ENCODE results near the gene CALD1. TPM values are rescaled to one million over a fixed set of nuclear protein-coding genes. Genes with fewer than 3 reads are reported as not detected.

Gene CALD1
- total RNA-seq, 2 experiments from 2014 or later: 2.1 to 2.2 TPM

DNA sequence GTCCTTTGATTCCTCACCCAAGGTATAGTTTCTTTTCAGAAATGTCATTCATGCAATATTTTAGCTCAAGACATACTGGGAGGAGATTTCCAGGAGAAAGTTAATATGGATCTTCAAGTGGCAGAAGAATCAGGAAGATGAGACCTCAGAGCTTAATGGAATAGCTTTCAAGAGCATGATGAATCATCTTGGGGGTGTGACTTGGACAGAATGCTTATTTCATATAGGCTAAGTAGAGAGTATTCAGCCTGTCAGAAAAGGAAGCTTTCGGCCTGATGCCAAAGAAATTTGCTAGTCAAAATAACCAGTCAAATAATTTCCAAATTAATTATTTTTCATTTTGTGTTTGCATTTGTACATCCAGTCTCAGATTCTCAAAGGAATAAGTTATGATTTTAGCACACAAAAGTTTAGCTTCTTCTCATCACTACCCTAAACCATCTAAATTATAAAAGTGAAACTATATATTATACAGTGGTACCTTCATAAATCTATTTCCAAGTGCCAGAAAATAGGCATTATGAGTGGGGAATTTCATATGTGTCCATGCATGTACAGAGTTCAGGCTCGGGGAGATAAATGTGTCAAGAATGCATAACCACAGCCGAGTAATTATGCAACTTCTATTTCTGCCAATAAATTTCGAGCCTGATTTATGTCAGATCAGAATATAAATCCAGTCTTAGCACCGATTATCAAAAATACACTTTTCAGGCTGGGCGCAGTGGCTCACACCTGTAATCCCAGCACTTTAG is 27.3 kb upstream of the CALD1 start:
- Mint-ChIP-seq H3K27ac (no peak overlapping the region), H3K36me3 (ENCODE audit: low read depth) (no peaks in the 10 kb centered on the region), H3K27me3 (no peaks in the 10 kb centered on the region), H3K9me3 (no peaks in the 10 kb centered on the region), H3K4me3 (no peak overlapping the region), H3K4me1 (ENCODE audit: low read depth) (no peaks in the 10 kb centered on the region)
- TF ChIP-seq, protein P1, sequence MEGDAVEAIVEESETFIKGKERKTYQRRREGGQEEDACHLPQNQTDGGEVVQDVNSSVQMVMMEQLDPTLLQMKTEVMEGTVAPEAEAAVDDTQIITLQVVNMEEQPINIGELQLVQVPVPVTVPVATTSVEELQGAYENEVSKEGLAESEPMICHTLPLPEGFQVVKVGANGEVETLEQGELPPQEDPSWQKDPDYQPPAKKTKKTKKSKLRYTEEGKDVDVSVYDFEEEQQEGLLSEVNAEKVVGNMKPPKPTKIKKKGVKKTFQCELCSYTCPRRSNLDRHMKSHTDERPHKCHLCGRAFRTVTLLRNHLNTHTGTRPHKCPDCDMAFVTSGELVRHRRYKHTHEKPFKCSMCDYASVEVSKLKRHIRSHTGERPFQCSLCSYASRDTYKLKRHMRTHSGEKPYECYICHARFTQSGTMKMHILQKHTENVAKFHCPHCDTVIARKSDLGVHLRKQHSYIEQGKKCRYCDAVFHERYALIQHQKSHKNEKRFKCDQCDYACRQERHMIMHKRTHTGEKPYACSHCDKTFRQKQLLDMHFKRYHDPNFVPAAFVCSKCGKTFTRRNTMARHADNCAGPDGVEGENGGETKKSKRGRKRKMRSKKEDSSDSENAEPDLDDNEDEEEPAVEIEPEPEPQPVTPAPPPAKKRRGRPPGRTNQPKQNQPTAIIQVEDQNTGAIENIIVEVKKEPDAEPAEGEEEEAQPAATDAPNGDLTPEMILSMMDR (IDR thresholded peaks at IDR 0.05): no peak
- no peak for DNase-seq
- CTCF ChIA-PET: interaction anchor here (1.0 to 6.4 kb wide), 4 partner anchors 26 to 120 kb away, joined by 3 to 53 read pairs (median 28); no protein-coding TSS in a partner anchor
- ATAC-seq: no peak
- POLR2A ChIA-PET: no interaction called here
- intact Hi-C loops (cut with micrococcal nuclease): loop anchor here (5.0 to 10.0 kb wide), 3 partner anchors 105 to 193 kb away; partner anchors contain the start of gene BPGM

DNA sequence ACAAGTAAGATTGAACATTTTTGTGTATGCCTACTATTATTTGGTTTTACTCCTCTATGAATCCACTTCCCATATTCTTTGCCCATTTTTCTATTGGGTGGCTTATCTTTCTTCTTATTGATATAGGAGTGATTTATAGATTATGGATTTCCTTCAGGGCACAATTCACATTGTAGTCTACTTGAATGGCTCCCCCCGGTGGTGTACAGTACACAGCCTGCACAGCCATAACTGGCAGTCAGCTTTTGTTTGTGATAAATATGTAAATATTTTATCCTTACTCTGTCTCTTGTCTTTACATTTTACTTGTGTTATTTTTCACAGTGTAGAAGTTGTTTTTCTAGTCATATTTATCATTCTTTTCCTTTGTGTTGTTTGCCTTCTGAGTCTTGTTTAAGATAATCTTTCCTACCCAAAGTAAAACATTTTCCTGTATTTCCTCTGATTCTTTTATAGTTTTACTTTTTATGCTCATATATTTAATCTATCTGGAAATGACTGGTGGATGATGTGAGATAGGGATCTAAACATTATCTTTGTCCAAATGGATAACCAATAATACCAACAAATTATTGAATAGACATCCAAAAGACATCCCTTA is 23.9 kb upstream of the CALD1 start:
- H3K9me3 Mint-ChIP-seq: no peaks in the 10 kb centered on the region
- H3K4me1 Mint-ChIP-seq (ENCODE audit: low read depth): no peaks in the 10 kb centered on the region
- H3K27me3 Mint-ChIP-seq: no peaks in the 10 kb centered on the region
- ChIA-PET CTCF (interaction anchor here (0.6 to 6.4 kb wide), 6 partner anchors 11 to 123 kb away, joined by 3 to 53 read pairs (median 4); no protein-coding TSS in a partner anchor), POLR2A (no interaction called here)
- intact Hi-C loops (cut with micrococcal nuclease): loop anchor here (10.0 kb wide), 1 partner anchor 189 kb away; no protein-coding TSS in a partner anchor
- H3K36me3 Mint-ChIP-seq (ENCODE audit: low read depth): no peaks in the 10 kb centered on the region
- H3K27ac Mint-ChIP-seq: no peak overlapping the region
- H3K4me3 Mint-ChIP-seq: no peak overlapping the region
- DNase-seq (peak; percentile 72), ATAC-seq (no peak)
- TF ChIP-seq, protein P1 (IDR thresholded peaks at IDR 0.05): peak; percentile 67

DNA sequence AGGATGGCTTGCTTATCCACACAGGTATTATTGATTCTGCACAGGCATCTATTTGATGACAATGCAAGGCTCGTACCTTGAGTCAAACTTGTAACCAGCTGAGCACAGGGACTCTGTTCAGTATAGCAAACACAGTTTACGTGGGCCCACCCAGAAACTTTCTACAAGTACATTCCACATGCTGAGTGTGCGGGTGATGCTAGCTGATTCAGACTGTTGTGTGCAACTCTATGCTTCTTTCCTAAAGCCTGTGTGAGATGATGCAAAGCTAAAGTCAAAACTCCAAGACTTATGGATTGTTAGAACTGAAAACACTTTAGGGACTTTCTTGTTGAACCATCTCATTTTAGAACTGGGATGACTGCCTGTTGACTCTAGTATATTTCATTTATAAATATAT is 21.5 kb upstream of the CALD1 start:
- intact Hi-C loops (cut with micrococcal nuclease): loop anchor here (10.0 kb wide), 1 partner anchor 187 kb away; no protein-coding TSS in a partner anchor
- CTCF ChIA-PET: interaction anchor here (0.7 to 1.4 kb wide), 2 partner anchors 57 to 187 kb away, joined by 3 read pairs; no protein-coding TSS in a partner anchor
- Mint-ChIP-seq H3K4me3 (no peak overlapping the region), H3K4me1 (ENCODE audit: low read depth) (no peaks in the 10 kb centered on the region), H3K27me3 (peaks cover 3% of the 10 kb centered on the region), H3K9me3 (no peaks in the 10 kb centered on the region), H3K27ac (no peak overlapping the region), H3K36me3 (ENCODE audit: low read depth) (no peaks in the 10 kb centered on the region)
- ATAC-seq (no peak), DNase-seq (no peak)
- POLR2A ChIA-PET: interaction anchor here (1.0 kb wide), 1 partner anchor 10 kb away, joined by 3 read pairs; no protein-coding TSS in a partner anchor
- TF ChIP-seq, protein P1 (IDR thresholded peaks at IDR 0.05): no peak

DNA sequence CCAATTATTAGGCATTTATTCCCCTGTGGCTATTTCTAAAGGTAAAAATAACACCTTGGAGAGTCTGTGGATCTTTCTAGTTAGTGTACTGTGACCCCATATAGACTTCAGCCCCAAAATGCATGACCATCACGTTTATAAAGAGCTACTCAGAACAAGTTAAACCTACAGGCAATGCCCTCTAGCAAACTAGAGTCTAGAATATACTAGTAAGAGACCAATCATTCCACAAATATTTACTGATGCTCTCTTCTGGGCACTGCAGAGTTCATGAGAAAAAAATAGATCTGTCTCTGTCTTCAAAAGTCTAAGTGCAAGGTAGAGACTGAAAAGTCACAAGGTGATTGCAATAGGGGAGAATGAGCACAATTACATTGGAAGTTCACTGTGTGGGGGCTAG is 20.5 kb upstream of the CALD1 start:
- Mint-ChIP-seq H3K4me1 (ENCODE audit: low read depth) (no peaks in the 10 kb centered on the region), H3K27me3 (peaks cover 3% of the 10 kb centered on the region), H3K27ac (no peak overlapping the region), H3K36me3 (ENCODE audit: low read depth) (no peaks in the 10 kb centered on the region), H3K4me3 (no peak overlapping the region), H3K9me3 (no peaks in the 10 kb centered on the region)
- CTCF ChIA-PET: no interaction called here
- POLR2A ChIA-PET: interaction anchor here (0.5 kb wide), 1 partner anchor 219 kb away, joined by 3 read pairs; no protein-coding TSS in a partner anchor
- no peak for ATAC-seq
- TF ChIP-seq, protein P1 (IDR thresholded peaks at IDR 0.05): no peak
- DNase-seq: no peak
- intact Hi-C loops (cut with micrococcal nuclease): loop anchor here (10.0 kb wide), 1 partner anchor 186 kb away; no protein-coding TSS in a partner anchor
